ENCODE results near the gene SARNP.

GRCh38 chr12:55738123-55739024, 79.2 kb downstream of the SARNP start:
- TF ChIP-seq CTCF (IDR thresholded peaks at IDR 0.05) (peak; percentile 85 to 98 (median 92)), POLR2A (IDR thresholded peaks at IDR 0.05) (no peak)
